Activated naive CD4-positive, alpha-beta T cell treated with anti-CD3 and anti-CD28 coated beads for 36 hours (primary cell): Measurements from ENCODE around the gene OBSCN. TPM values are rescaled to one million over a fixed set of nuclear protein-coding genes. Genes with fewer than 3 reads are reported as not detected.
"Not testable (repeated sequence)": the region's sequence is repeated elsewhere in the genome, so short reads cannot be mapped to it uniquely, and the experiment has no call there.

Experiments
- CTCF ChIA-PET: fragments of 350-600 bp; sonication (Branson Sonifier 250); formaldehyde crosslinking; loops from one replicate; lab custom pipeline; 2021; ENCODE audit warnings: antibody characterized with exemption; lab: Charles Lee
- DNase-seq: peaks from one replicate; pipeline ENCODE4 v3.0.0-alpha.2; 2020
- H3K27ac Mint-ChIP-seq: one replicate; pipeline ENCODE4 v1.8.0; 2021; ENCODE audit warnings: mild to moderate bottlenecking, mixed read lengths
- H3K27me3 Mint-ChIP-seq: one replicate; pipeline ENCODE4 v1.8.0; 2021; ENCODE audit warnings: low read depth, mixed read lengths
- H3K36me3 Mint-ChIP-seq: one replicate; pipeline ENCODE4 v1.8.0; 2021; ENCODE audit warnings: low read depth, mixed read lengths
- H3K4me1 Mint-ChIP-seq: one replicate; pipeline ENCODE4 v1.8.0; 2021; ENCODE audit warnings: low read depth, mixed read lengths
- H3K4me3 Mint-ChIP-seq: one replicate; pipeline ENCODE4 v1.8.0; 2021; ENCODE audit warnings: mild to moderate bottlenecking, moderate library complexity, mixed read lengths
- H3K9me3 Mint-ChIP-seq: one replicate; pipeline ENCODE4 v1.8.0; 2021; ENCODE audit warnings: mixed read lengths
- intact Hi-C: fragments of 100-400 bp; cut with micrococcal nuclease; formaldehyde crosslinking; loops from one replicate; pipeline ENCODE4 v1.15.1; 2023
- total RNA-seq, 2 experiments: library from RNA; stranded (reverse); gene quantifications; one replicate each; pipeline ENCODE4 v1.2.3, GENCODE V29; 2021

OBSCN gene
- total RNA-seq, 2 experiments from 2014 or later: 11.5 to 13.5 TPM

- intact Hi-C loops: loop anchor here (1.0 kb wide), 1 partner anchor 8 kb away; no protein-coding TSS in a partner anchor
- H3K4me1 Mint-ChIP-seq, CTCF ChIA-PET, H3K36me3 Mint-ChIP-seq, DNase-seq, H3K27me3 Mint-ChIP-seq, H3K9me3 Mint-ChIP-seq, H3K4me3 Mint-ChIP-seq, H3K27ac Mint-ChIP-seq: not testable (repeated sequence)
Observed at GRCh38 chr1:228173528-228174481, 34.0 kb upstream of the OBSCN start.

- no peaks in the 10 kb centered on the region for H3K36me3 Mint-ChIP-seq
Observed at GRCh38 chr1:228174482-228175315, 33.1 kb upstream of the OBSCN start.

GRCh38 chr1:228175316-228176023 lies 32.4 kb upstream of the OBSCN start:
- Mint-ChIP-seq H3K9me3 (no peaks in the 10 kb centered on the region), H3K36me3 (no peaks in the 10 kb centered on the region), H3K4me1 (peaks cover 2% of the 10 kb centered on the region), H3K4me3 (no peak overlapping the region), H3K27ac (no peak overlapping the region), H3K27me3 (no peaks in the 10 kb centered on the region)
- CTCF ChIA-PET: interaction anchor here (1.8 kb wide), 1 partner anchor 8 kb away, joined by 13 read pairs; no protein-coding TSS in a partner anchor
- DNase-seq: no peak
- intact Hi-C loops: no loop called here

More at GRCh38 chr1:228174482-228175315, 33.1 kb upstream of the OBSCN start:
- Mint-ChIP-seq H3K27me3 (no peaks in the 10 kb centered on the region), H3K4me1 (peaks cover 2% of the 10 kb centered on the region), H3K9me3 (no peaks in the 10 kb centered on the region), H3K4me3 (no peak overlapping the region), H3K27ac (no peak overlapping the region)
- CTCF ChIA-PET: no interaction called here
- intact Hi-C loops: loop anchor here (1.0 kb wide), 1 partner anchor 8 kb away; no protein-coding TSS in a partner anchor
- DNase-seq: no peak

GRCh38 chr1:228176024-228176395 lies 31.8 kb upstream of the OBSCN start:
- H3K27ac Mint-ChIP-seq: no peak overlapping the region
- no peak for DNase-seq
- no peaks in the 10 kb centered on the region for H3K36me3 Mint-ChIP-seq
- intact Hi-C loops: no loop called here
- no peak overlapping the region for H3K4me3 Mint-ChIP-seq
- no peaks in the 10 kb centered on the region for H3K27me3 Mint-ChIP-seq
- H3K4me1 Mint-ChIP-seq: peaks cover 2% of the 10 kb centered on the region
- H3K9me3 Mint-ChIP-seq: no peaks in the 10 kb centered on the region
- CTCF ChIA-PET: interaction anchor here (1.8 kb wide), 1 partner anchor 9 kb away, joined by 13 read pairs; no protein-coding TSS in a partner anchor

GRCh38 chr1:228176461-228177182 lies 31.2 kb upstream of the OBSCN start:
- Mint-ChIP-seq H3K4me1 (peaks cover 1% of the 10 kb centered on the region), H3K36me3 (no peaks in the 10 kb centered on the region), H3K27ac (no peak overlapping the region), H3K9me3 (no peaks in the 10 kb centered on the region), H3K4me3 (no peak overlapping the region), H3K27me3 (no peaks in the 10 kb centered on the region)
- CTCF ChIA-PET: interaction anchor here (1.8 kb wide), 1 partner anchor 9 kb away, joined by 13 read pairs; no protein-coding TSS in a partner anchor
- no peak for DNase-seq
- intact Hi-C loops: no loop called here

- CTCF ChIA-PET: interaction anchor here (1.8 kb wide), 1 partner anchor 10 kb away, joined by 13 read pairs; no protein-coding TSS in a partner anchor
Observed at GRCh38 chr1:228177183-228177475, 30.7 kb upstream of the OBSCN start.

GRCh38 chr1:228177721-228178710 lies 29.8 kb upstream of the OBSCN start:
- no peak overlapping the region for H3K4me3 Mint-ChIP-seq
- H3K36me3 Mint-ChIP-seq: no peaks in the 10 kb centered on the region
- intact Hi-C loops: no loop called here
- CTCF ChIA-PET: interaction anchor here (1.3 to 1.5 kb wide), 2 partner anchors 10 to 47 kb away, joined by 3 to 4 read pairs; no protein-coding TSS in a partner anchor
- no peak for DNase-seq
- H3K9me3 Mint-ChIP-seq: no peaks in the 10 kb centered on the region
- no peak overlapping the region for H3K27ac Mint-ChIP-seq
- H3K27me3 Mint-ChIP-seq: no peaks in the 10 kb centered on the region
- H3K4me1 Mint-ChIP-seq: no peaks in the 10 kb centered on the region

More at GRCh38 chr1:228177183-228177475, 30.7 kb upstream of the OBSCN start:
- no peak for DNase-seq
- Mint-ChIP-seq H3K9me3 (no peaks in the 10 kb centered on the region), H3K4me3 (no peak overlapping the region), H3K36me3 (no peaks in the 10 kb centered on the region), H3K4me1 (no peaks in the 10 kb centered on the region), H3K27me3 (no peaks in the 10 kb centered on the region), H3K27ac (no peak overlapping the region)
- intact Hi-C loops: no loop called here

- CTCF ChIA-PET: interaction anchor here (0.6 to 1.5 kb wide), 4 partner anchors 9 to 48 kb away, joined by 3 to 5 read pairs (median 4); no protein-coding TSS in a partner anchor
Observed at GRCh38 chr1:228178737-228179684, 28.8 kb upstream of the OBSCN start.

GRCh38 chr1:228180271-228180958 lies 27.4 kb upstream of the OBSCN start:
- intact Hi-C loops: no loop called here
- Mint-ChIP-seq H3K36me3 (no peaks in the 10 kb centered on the region), H3K4me3 (no peak overlapping the region), H3K9me3 (no peaks in the 10 kb centered on the region), H3K27ac (no peak overlapping the region), H3K4me1 (no peaks in the 10 kb centered on the region), H3K27me3 (no peaks in the 10 kb centered on the region)
- CTCF ChIA-PET: interaction anchor here (0.7 to 1.6 kb wide), 4 partner anchors 13 to 276 kb away, joined by 3 to 9 read pairs (median 5); no protein-coding TSS in a partner anchor
- no peak for DNase-seq

More at GRCh38 chr1:228178737-228179684, 28.8 kb upstream of the OBSCN start:
- H3K4me1 Mint-ChIP-seq: no peaks in the 10 kb centered on the region
- H3K4me3 Mint-ChIP-seq: no peak overlapping the region
- intact Hi-C loops: no loop called here
- no peak overlapping the region for H3K27ac Mint-ChIP-seq
- no peaks in the 10 kb centered on the region for H3K36me3 Mint-ChIP-seq
- DNase-seq: no peak
- no peaks in the 10 kb centered on the region for H3K9me3 Mint-ChIP-seq
- H3K27me3 Mint-ChIP-seq: no peaks in the 10 kb centered on the region
